GM12878 (cell line): ENCODE results near the gene CAMP. TPM values are rescaled to one million over a fixed set of nuclear protein-coding genes. Genes with fewer than 3 reads are reported as not detected.

ENCODE experiments used
- BHLHE40 ChIP-seq, 2 experiments: fragments of 450-650 bp in 1 of 2; IDR thresholded peaks; 2 replicates each; pipeline ENCODE4 v1.6.1; 2011 to 2017; ENCODE audit warnings: low read depth in 2 of 2, borderline replicate concordance in 1 of 2, improper control_type of control experiment in 1 of 2, low read length in 1 of 2, mild to moderate bottlenecking in 1 of 2
- CBFB ChIP-seq: IDR thresholded peaks from 2 replicates; pipeline ENCODE4 v1.6.1; 2016; ENCODE audit warnings: antibody characterized with exemption, low read depth
- CBX3 ChIP-seq: fragments of 200-600 bp; sonication (generic); IDR thresholded peaks from 2 replicates; pipeline ENCODE4 v1.6.1; 2016; ENCODE audit warnings: low read depth, borderline replicate concordance
- CEBPB ChIP-seq, 2 experiments: fragments of 150-350 bp in 1 of 2; IDR thresholded peaks; 2 replicates each; pipeline ENCODE4 v1.6.1; 2012 to 2014; ENCODE audit warnings: low read depth in 2 of 2, low read length in 2 of 2, borderline replicate concordance in 1 of 2, inconsistent platforms in 1 of 2
- CHD1 ChIP-seq: IDR thresholded peaks from 2 replicates; pipeline ENCODE4 v1.6.1; 2012; ENCODE audit warnings: low read depth, low read length, improper control_type of control experiment
- CHD2 ChIP-seq: IDR thresholded peaks from 2 replicates; pipeline ENCODE4 v1.6.1; 2011; ENCODE audit warnings: low read depth, low read length, improper control_type of control experiment, borderline replicate concordance
- CREB1 ChIP-seq: IDR thresholded peaks from 2 replicates; pipeline ENCODE4 v1.6.1; 2012; ENCODE audit warnings: low read depth, mild to moderate bottlenecking, inconsistent platforms
- CTCF ChIP-seq, 3 experiments: IDR thresholded peaks in 2 of 3; conservative IDR thresholded peaks in 1 of 3; 2 replicates each; pipeline ENCODE4 v1.5.1; 2011; ENCODE audit warnings: low read depth in 3 of 3, low read length in 3 of 3, mild to moderate bottlenecking in 3 of 3, control low read depth in 2 of 3, moderate library complexity in 2 of 3, inconsistent platforms in 1 of 3, mixed read lengths in 1 of 3; ENCODE audit not compliant: control insufficient read depth in 2 of 3, insufficient read depth in 1 of 3; ENCODE audit errors: extremely low read depth in 1 of 3
- EGR1 ChIP-seq, 2 experiments: IDR thresholded peaks; 1 replicate in 1 of 2; 2 replicates in 1 of 2; pipeline ENCODE4 v1.6.1; 2011 to 2012; ENCODE audit warnings: low read depth in 2 of 2, low read length in 2 of 2, borderline replicate concordance in 1 of 2, mild to moderate bottlenecking in 1 of 2, moderate library complexity in 1 of 2
- GATAD2B ChIP-seq: fragments of 450-650 bp; conservative IDR thresholded peaks from 2 replicates; pipeline ENCODE4 v1.6.1; 2017; ENCODE audit warnings: low read depth, mild to moderate bottlenecking, moderate library complexity
- HSF1 ChIP-seq: fragments of 150-350 bp; IDR thresholded peaks from 2 replicates; pipeline ENCODE4 v1.6.1; 2014; ENCODE audit warnings: mild to moderate bottlenecking, low read depth, low read length
- IKZF1 ChIP-seq: fragments of 450-650 bp; conservative IDR thresholded peaks from 2 replicates; pipeline ENCODE4 v1.6.1; 2017; ENCODE audit warnings: antibody characterized with exemption, mild to moderate bottlenecking
- KDM1A ChIP-seq: fragments of 200-600 bp; sonication (generic); IDR thresholded peaks from 2 replicates; pipeline ENCODE4 v1.6.1; 2016; ENCODE audit warnings: borderline replicate concordance
- MLLT1 ChIP-seq: fragments of 450-650 bp; IDR thresholded peaks from 2 replicates; pipeline ENCODE4 v1.6.1; 2016; ENCODE audit warnings: mild to moderate bottlenecking
- MTA2 ChIP-seq: fragments of 450-650 bp; IDR thresholded peaks from 2 replicates; pipeline ENCODE4 v1.6.1; 2016; ENCODE audit warnings: low read depth, mild to moderate bottlenecking, moderate library complexity
- NFYA ChIP-seq: IDR thresholded peaks from 2 replicates; pipeline ENCODE4 v1.6.1; 2011; ENCODE audit warnings: low read depth, mild to moderate bottlenecking, low read length, improper control_type of control experiment, borderline replicate concordance
- RAD21 ChIP-seq: IDR thresholded peaks from 2 replicates; pipeline ENCODE4 v1.6.1; 2011; ENCODE audit warnings: mild to moderate bottlenecking, low read depth, low read length, moderate library complexity; ENCODE audit not compliant: insufficient read depth
- RAD51 ChIP-seq: fragments of 450-650 bp; IDR thresholded peaks from 2 replicates; pipeline ENCODE4 v1.6.1; 2016; ENCODE audit warnings: moderate library complexity, mild to moderate bottlenecking, inconsistent platforms
- SMARCA5 ChIP-seq: fragments of 450-650 bp; IDR thresholded peaks from 2 replicates; pipeline ENCODE4 v1.6.1; 2017; ENCODE audit warnings: mild to moderate bottlenecking
- STAT1 ChIP-seq: fragments of 450-650 bp; conservative IDR thresholded peaks from 2 replicates; pipeline ENCODE4 v1.6.1; 2014; ENCODE audit warnings: antibody characterized with exemption, mild to moderate bottlenecking
- USF2 ChIP-seq: IDR thresholded peaks from 2 replicates; pipeline ENCODE4 v1.6.1; 2011; ENCODE audit warnings: low read depth, low read length, improper control_type of control experiment, borderline replicate concordance
- WRNIP1 ChIP-seq: IDR thresholded peaks from 2 replicates; pipeline ENCODE4 v1.6.1; 2011; ENCODE audit warnings: low read depth, low read length, improper control_type of control experiment, borderline replicate concordance
- YY1 ChIP-seq: IDR thresholded peaks from 2 replicates; pipeline ENCODE4 v1.6.1; 2011; ENCODE audit warnings: low read depth, mild to moderate bottlenecking, low read length
- ZNF384 ChIP-seq: IDR thresholded peaks from 2 replicates; pipeline ENCODE4 v1.6.1; 2012; ENCODE audit warnings: low read depth, mild to moderate bottlenecking, low read length, improper control_type of control experiment, borderline replicate concordance
- polyA plus RNA-seq, 11 experiments: library from polyadenylated mRNA; depleted of rRNA in 4 of 11; unstranded in 6 of 11; stranded (reverse) in 5 of 11; fragments of >200 nt; fragmentation: Nextera tagmentation in 4 of 11; fragmentation: Illumina TruSeq in 1 of 11; extraction: Ambion mirVana in 4 of 11; extraction: Trizol in 1 of 11; gene quantifications; 1 replicate in 1 of 11; 2 replicates in 10 of 11; pipeline versions ENCODE4 v1.2.1 to v1.2.3, GENCODE V29; 2011 to 2016; ENCODE audit warnings: inconsistent platforms in 2 of 11, missing spikeins in 2 of 11, low read depth in 1 of 11
- total RNA-seq, 4 experiments: library from RNA; depleted of rRNA in 3 of 4; stranded (reverse); fragments of >200 nt in 3 of 4; fragmentation: Illumina TruSeq in 1 of 4; extraction: Trizol in 1 of 4; gene quantifications; 2 replicates each; pipeline versions ENCODE4 v1.2.1 to v1.2.3, GENCODE V29; 2013 to 2021

CAMP gene
- total and polyA plus RNA-seq, 10 of the 15 experiments (the other 5 are each of a cell fraction or from before 2014, with no cell fraction given) = 0.76 to 34.3 (median 7.6) TPM

GRCh38 chr3:48232734-48233133 is 9.4 kb downstream of the CAMP start (continued):
- peak; percentile 30; the same call in 1 of the 2 replicates for TF ChIP-seq YY1
- TF ChIP-seq CHD2 = peak; percentile 24; the same call in 1 of the 2 replicates
- no peak for TF ChIP-seq STAT1
- TF ChIP-seq ZNF384 = no peak
- TF ChIP-seq SMARCA5 = peak; percentile 87; the same call in 1 of the 2 replicates
- peak; percentile 63 to 90 (median 85) for TF ChIP-seq CTCF (IDR thresholded peaks at IDR 0.05 in 2 of 3, conservative IDR thresholded peaks at IDR 0.05 in 1 of 3; ENCODE audit: control insufficient read depth in 2 of 3, extremely low read depth in 1 of 3, insufficient read depth in 1 of 3, low read depth in 3 of 3, low read length in 3 of 3)
- no peak for TF ChIP-seq WRNIP1
- TF ChIP-seq RAD21 = peak; percentile 68
- no peak for TF ChIP-seq KDM1A
- TF ChIP-seq BHLHE40 (IDR thresholded peaks at IDR 0.05; ENCODE audit: borderline replicate concordance in 1 of 2, low read depth in 2 of 2, low read length in 1 of 2) = peak in 1 of 2 experiments; percentile 27; a peak in 1 of 4 replicates
- TF ChIP-seq GATAD2B = 0 out of 2 replicates have a peak, but pooled peaks have one; percentile 47
- no peak for TF ChIP-seq HSF1
- TF ChIP-seq CEBPB (IDR thresholded peaks at IDR 0.05; ENCODE audit: borderline replicate concordance in 1 of 2, low read depth in 2 of 2, low read length in 2 of 2) = no peak
- peak; percentile 79 for TF ChIP-seq IKZF1
- TF ChIP-seq CBFB = no peak
- TF ChIP-seq CREB1 = no peak
- TF ChIP-seq CBX3 = no peak
- TF ChIP-seq MLLT1 = no peak
- no peak for TF ChIP-seq CHD1
- peak in 1 of 2 experiments; percentile 71; a peak in 1 of 3 replicates for TF ChIP-seq EGR1 (IDR thresholded peaks at IDR 0.05; ENCODE audit: borderline replicate concordance in 1 of 2, low read depth in 2 of 2, low read length in 2 of 2)
- TF ChIP-seq RAD51 = no peak
- no peak for TF ChIP-seq NFYA
- no peak for TF ChIP-seq USF2
- TF ChIP-seq MTA2 = peak; percentile 70
